Measurements from ENCODE around the gene KLHDC9.
"Not testable (repeated sequence)": the region's sequence is repeated elsewhere in the genome, so short reads cannot be mapped to it uniquely, and the experiment has no call there.

KLHDC9 gene, protein sequence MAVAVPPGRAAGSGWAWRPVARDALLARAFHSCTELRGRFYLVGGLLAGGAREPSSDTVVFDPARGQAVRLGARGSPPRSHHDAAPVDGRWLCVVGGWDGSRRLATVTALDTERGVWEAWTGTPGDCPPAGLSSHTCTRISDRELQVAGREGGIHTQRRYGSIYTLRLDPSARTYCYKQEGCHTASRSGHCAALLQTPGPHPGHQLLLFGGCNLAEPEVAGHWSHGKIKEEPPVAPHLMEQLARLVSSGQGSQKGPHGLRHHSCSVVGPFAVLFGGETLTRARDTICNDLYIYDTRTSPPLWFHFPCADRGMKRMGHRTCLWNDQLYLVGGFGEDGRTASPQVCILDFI

GRCh38 chr1:161098210-161099068, at the start of gene KLHDC9:
Gene KLHDC9 (plus strand): TSS chr1:161098361. CDS start chr1:161098536, 175 bp downstream.
- DNase-seq = peak; percentile 91

DNA sequence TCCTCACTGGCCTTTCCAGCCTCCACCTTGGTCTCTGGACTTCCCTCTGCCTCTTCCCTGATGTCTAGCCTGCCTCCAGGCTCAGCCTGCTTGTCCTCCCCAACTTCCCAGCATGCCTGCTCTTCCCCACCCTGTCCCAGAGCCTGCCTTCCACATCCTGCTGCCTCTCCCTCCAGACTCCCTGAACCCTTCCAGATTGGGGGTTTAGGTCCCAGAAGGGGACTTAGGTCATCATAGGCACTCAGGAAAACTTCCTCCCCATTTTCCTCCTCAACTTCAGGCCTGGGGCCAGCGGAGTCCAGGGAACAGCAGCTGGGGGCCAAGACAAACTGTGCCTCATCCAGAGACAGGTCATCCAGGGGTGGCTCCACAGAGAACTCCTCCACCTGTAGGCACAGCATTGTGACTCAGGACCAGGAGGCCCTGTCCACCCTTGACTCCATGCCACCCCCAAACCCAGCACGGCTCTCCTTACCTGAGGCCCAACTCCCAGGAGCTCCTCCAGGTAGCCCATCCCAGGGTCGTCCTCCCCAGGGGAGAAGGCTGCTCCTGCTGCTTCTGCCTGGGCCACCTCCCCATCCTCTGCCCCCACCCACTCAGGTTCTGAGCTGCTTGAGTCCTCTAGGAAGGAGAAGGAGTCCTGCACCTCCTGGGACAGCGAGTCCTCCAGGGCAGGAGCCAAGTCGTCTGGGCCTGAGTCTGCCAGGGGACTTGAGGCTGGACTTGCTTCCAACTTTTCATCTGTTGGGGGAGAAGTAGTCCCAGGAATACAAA, 49.0 kb upstream of the KLHDC9 start:
- no peak for DNase-seq

DNA sequence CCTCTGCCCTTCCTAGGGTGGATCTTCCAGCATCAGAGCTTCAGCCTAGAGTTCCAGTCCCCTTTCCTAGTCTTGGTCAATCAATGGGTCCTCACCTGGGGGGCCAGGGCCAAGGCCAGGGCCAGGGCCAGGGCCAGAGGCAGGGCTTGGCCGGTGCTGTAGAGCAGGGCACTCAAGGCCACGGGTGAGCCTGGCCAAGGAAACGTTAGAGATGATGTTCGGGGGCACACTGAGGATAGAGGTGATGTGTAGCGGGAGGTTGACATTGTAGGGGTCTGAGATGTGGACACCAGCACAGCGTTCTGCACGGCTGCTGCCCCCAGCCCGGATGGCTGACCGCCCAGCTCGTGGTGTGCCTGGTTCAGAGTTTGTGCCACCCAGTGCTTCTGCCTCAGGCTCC, 46.9 kb upstream of the KLHDC9 start:
- DNase-seq = no peak

DNA sequence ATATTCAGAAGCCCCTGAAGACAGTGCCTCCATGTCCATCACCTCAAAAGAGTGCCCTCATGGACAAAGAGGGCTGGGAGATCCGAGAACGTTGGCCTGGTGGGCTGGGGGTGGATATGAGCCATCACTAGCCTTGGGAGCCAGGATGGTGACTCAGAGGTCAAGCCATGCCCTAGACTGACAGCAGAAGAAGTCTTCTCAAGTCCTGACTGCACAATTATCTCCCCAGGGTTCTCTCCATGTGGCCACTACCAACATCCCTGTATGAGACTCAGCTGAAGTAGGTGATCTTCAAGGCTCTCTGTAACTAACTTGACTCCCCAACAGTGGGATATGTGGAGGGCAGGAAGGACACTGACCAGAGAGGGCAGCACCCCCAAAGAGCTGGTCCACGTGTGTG, 45.3 kb upstream of the KLHDC9 start:
- no peak for DNase-seq

GRCh38 chr1:161054232-161054631, 43.9 kb upstream of the KLHDC9 start:
- no peak for DNase-seq

DNA sequence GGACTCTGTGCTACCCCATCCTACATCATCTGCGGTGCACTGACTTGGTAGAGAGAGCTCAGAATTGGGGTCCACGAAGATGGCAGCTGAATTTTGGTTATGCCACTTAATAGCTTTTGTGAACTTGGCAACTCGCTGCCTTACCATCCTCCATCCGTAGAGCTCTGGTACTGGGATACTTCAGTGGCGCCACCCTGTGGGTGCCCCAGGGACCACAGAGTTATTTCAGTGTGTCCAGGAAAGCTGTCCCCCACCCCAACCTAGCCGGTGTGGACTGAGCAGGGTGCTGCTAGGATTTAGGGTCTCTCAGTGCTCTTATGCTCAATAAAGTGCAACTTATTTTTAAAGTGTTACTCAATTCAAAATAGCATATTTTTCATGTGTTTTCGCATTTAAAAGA, 43.4 kb upstream of the KLHDC9 start:
- no peak for DNase-seq

DNA sequence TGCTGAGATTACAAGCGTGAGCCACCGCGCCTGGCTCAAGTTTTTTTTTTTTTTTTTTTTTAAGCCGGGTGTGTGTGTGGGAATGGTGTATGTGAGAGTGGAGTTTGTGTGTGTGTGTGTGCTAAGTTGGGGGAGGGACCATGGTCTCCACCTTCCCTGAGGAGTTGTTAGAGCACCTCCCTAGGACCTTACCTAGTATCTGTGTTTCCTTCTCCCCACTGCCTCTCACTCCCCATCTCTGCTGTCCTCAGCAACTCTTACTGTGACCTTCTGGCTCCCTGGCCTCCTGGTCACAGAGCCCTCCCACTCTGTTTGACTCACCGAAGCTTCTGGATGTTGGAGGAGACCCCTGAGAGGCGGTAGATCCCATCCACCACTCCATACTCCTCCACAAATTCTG, 38.9 kb upstream of the KLHDC9 start:
- DNase-seq = no peak

- no peak for DNase-seq
These were observed 36.7 kb upstream of the KLHDC9 start for GRCh38 chr1:161061419-161061818.

DNA sequence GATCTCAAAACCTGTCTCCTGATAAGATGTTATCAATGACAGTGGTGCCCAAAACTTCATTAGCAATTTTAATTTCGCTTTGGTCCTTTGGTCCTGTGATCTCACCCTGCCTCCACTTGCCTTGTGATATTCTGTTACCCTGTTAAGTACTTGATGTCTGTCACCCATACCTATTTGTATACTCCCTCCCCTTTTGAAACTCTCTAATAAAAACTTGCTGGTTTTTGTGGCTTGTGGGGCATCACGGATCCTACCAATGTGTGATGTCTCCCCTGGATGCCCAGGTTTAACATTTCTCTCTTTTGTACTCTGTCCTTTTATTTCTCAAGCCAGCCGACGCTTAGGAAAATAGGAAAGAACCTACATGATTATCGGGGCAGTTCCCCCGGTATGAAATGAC, 34.2 kb upstream of the KLHDC9 start:
- DNase-seq = not testable (repeated sequence)

DNA sequence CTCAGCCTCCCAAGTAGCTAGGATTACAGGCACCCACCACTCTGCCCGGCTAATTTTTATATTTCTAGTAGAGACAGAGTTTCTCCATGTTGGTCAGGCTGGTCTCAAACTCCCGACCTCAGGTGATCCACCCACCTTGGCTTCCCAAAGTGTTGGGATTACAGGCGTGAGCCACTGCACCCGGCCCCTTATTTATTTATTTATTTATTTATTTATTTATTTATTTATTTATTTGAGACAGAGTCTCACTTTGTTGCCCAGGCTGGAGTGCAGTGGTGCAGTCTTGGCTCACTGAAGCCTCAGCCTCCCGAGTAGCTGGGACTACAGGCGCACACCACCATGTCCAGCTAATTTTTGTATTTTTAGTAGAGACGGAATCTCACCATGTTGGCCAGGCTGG, 32.5 kb upstream of the KLHDC9 start:
- DNase-seq = not testable (repeated sequence)

- DNase-seq = no peak
These were observed 31.5 kb upstream of the KLHDC9 start for GRCh38 chr1:161066694-161067093.

- DNase-seq = no peak
These were observed 29.6 kb upstream of the KLHDC9 start for GRCh38 chr1:161068306-161069234.

DNA sequence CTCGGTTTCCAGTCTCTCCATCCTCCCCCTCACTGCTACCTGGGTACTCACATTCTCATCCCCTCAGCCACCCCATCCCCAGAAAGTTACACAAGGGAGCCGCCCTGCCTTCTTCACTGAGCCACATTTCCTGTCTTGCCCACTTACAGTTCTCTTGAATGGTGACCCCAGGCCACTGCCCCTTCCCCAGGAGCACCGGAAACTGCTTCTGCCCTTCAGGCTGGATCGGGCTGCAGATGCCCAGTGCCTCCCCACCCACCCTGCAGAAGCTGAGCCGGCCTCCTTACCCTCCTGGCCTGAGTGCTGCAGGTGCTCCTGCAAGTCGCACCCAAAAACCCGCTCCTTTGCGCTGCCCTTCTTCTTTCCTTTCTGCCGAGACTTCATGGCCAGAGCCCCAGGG, 28.9 kb upstream of the KLHDC9 start:
- DNase-seq = no peak

GRCh38 chr1:161069731-161070270, 28.4 kb upstream of the KLHDC9 start, which contains the start of gene ARHGAP30:
Gene ARHGAP30 (minus strand): TSS chr1:161069891. CDS start chr1:161069624, 267 bp downstream.
- DNase-seq = no peak

DNA sequence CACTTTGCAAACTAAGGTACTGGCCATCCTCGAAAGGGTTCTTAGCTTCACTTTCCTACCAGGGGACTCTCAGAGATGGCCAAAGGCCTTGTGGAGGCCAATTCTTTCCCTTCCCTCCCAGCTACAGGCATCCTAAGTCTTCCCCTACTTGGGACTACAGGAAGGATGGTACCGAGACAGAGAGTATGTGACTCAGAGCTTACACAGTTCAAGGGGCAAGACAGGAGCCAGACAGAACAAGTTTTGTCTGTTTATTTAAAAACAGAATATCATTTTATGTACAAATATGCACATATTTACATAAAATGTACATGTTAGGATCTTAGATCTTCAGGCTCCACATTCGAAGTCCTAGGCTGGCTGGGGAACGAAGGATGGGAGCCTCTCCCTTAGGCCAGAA, 27.4 kb upstream of the KLHDC9 start:
- DNase-seq = no peak

GRCh38 chr1:161071886-161072371, 26.2 kb upstream of the KLHDC9 start:
- peak; percentile 38 for DNase-seq

DNA sequence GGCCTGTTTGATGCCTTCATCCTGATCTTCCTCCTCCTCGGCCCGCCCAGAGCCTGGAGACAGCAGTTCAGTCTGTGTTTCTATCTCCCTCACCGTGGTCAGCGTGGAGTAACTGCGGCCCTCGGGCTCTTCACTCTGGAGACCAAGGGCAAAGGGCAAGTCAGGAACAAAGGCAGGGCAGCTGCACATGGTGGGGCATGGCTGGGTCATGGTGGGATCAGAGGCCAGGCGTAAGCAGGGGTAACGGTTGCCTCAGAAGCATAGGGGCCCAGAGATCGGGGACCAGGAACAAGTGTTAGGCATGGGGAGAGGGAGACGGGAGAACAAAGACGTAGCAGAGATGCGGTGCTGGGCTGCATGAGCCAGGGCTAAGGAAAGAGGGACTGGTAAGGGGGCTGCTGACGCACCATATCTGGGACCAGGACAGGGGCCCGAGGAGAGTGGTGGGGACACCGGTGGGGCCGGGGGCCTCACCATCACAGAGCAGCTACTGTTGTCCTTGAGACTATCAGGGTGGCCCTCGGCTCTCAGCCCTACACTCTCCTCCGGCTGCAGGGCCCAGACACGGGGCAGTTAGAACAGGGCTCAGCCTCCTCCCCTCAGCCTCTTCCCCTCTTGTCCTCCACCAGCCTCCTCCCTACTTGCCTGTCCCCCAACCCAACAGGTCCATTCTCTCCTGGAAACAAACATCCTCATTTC, 25.3 kb upstream of the KLHDC9 start:
- peak; percentile 13 for DNase-seq

DNA sequence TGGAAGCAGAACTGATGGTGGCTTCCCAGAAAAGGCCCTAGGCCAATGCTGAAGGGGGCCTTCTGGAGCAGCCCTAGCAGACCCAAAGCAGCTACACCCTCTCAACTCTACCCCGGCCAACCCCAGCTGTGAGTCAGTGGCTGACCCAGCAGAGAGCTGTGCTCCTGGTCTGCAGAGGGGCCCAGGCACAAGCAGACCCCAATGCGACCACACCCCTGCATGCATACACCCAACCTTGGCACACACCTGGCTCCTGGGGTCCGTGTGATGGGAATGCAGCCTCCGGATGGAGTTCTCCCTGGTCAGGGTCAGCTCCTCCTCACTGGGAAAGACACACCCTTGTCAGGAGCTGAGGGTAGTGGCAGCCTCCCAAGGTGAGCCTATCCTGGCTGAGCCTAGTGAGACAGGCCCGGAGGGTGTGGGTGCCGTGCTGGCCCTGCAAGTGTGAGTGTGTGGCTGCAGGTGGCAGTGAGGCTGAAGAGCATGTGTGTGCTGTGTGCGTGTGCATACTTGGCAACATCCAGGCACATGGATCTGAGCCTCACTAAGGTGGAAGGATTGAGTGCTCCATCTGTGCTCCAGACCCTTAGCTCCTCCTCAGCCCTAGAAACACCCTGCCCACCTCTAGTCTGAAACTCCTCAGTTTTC, 24.6 kb upstream of the KLHDC9 start:
- DNase-seq = no peak

GRCh38 chr1:161074676-161075368, 23.3 kb upstream of the KLHDC9 start:
- peak; percentile 25 for DNase-seq

DNA sequence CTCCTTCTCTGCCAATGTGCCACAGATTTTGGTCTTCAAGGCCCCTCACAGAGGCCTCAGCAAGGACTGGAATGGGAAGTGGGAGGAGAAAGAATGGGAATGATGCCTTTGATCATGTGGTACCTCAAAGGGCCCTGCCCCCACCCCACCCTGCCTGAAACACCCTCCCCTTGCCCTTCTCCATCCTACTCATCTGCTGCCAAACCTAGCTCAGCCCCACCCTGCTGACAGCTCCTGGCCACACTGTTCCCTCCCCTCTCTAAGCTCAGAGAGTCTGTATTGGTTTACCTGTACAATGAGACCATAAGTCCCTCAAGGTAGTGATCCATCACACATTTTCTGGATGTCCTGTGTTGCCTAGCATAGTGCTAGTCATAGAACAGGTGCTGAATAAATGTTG, 21.8 kb upstream of the KLHDC9 start:
- no peak for DNase-seq
